Measurements from ENCODE around the gene GDF3. TPM values are rescaled to one million over a fixed set of nuclear protein-coding genes. Genes with fewer than 3 reads are reported as not detected.
A peak's percentile ranks its signal among the peaks of the same experiment; 100 is the strongest.
"Not testable (repeated sequence)": the region's sequence is repeated elsewhere in the genome, so short reads cannot be mapped to it uniquely, and the experiment has no call there.

The GDF3 gene
- polyA plus RNA-seq, 3 donors: 0.47 to 0.49 TPM; not detected in 1

DNA sequence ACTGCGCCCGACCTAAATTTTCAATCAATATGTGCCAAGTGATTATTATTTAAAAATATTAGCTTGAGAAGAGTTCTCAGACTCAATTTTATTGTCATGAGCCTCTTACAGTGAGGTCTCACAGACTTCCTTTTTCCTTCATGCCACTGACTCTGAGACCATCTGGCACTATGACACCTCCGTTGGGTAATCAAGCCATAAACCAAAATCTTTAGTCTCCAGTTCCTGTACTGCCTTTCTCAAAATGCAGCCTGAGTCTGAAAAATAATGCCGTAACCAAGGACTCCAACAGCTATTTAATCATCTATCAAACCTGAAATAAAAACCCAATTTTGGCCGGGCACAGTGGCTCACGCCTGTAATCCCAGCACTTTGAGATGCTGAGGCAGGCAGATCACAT lies 20.1 kb downstream of the GDF3 start:
- DNase-seq: not testable (repeated sequence)

- DNase-seq: no peak
Measured at GRCh38 chr12:7668171-7668570, 27.4 kb downstream of the GDF3 start.

DNA sequence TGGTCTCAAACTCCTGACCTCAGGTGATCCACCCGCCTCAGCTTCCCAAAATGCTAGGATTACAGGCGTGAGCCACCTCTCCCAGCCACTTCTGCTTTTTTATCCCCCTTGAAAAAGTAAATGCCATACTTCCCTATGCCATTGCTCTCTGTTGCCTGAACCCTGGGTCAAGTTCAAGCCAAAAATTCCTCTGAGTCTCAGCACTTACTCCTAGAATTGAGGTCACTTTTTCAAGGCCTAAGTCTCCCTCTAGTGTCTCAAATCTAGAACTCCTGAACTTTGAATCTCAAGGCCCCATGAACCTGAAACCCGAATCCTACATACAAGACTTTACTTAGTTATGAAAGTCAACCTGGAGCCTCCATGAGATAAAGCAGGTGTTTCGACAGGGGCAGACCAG lies 28.4 kb downstream of the GDF3 start:
- no peak for DNase-seq

DNA sequence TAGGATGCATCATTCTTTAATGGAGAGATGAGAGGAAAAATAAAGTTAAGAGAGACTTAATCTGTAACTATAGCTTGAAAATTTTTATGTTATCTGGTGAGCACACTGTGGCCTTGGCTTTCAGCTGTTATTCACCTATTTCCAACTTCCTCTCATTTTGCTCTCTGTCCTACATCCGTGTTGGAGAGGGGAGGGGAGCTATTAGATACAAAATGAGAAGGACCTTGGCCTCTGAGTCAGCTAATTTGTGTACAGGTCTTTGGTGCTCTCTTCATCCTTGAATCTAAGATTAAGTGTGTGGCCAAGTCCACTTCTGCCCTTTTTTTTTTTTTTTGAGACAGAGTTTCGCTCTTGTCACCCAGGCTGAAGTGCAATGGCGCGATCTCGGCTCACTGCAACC lies 29.0 kb downstream of the GDF3 start:
- no peak for DNase-seq

DNA sequence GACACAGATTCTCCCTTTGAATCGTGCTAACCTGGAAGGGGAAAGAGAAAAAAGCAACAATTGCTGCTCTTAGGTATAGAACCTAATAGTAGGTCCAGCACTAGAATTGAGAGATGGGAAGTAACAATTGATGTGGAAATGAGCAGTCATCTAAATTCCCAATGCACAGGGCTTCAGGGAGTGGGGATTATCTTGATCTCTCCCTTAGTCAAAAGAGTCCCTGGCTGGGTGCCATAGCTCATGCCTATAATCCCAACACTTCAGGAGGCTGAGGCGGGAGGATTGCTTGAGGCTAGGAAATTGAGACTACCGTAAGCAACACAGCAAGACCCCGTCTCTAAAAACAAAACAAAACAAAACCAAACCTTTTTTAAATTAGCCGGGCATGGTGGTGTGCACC lies 33.8 kb downstream of the GDF3 start:
- DNase-seq: no peak

DNA sequence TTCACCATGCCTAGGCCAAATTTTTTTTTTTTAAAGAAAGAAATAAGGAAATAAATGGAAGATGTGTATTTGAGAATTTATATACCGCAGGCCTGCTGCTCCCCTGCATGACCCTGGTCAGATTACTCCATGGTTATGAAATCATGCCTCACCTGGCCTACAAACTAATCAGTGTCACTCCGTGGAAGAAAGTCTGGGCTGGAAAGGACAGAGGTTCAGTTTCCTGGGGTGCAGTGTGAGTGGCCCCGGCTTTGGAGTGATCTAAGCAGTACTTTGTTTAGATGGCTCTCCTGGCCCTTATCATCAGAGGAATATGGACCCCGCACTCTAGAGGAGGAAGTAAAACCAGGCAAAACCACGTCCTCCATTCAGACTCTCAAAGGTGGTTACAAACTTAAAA lies 39.5 kb downstream of the GDF3 start:
- no peak for DNase-seq

DNA sequence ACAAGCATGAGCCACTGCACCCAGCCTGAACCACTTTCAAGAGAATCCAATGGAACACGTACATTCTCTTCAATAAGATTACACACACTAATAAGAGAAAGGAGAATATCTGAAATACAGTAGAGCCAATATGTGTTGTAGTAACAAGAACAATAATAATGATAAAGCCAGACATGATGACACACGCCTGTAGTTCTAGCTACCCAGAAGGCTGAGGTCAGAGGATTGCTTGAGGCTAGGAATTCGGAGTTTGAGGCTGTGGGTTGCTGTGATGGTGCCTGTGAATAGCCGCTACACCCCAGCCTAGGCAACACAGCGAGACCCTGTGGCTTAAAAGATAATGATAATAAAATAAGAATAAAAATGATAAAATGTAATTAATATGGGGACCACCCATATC lies 45.5 kb downstream of the GDF3 start:
- no peak for DNase-seq

DNA sequence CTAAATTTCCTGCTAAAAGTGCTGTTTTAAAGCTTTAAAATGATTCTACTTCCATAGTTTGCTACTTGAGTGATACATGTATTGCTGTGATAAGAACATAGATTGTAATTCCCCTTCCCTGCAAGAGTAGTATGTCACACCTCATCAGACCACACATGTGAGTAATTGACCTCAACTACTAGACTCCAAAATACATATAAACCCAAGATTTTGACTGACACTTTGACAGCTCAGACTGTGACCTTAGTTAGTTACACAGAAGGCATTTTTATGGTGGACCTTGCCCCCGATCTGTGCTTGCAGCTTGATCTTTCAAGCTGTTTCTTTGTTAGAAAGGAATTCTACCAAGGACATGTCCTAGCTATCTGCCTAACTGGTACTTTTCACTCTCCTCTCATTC lies 48.5 kb downstream of the GDF3 start:
- no peak for DNase-seq

GRCh38 chr12:7646178-7646475 lies 49.4 kb downstream of the GDF3 start:
- no peak for DNase-seq

DNA sequence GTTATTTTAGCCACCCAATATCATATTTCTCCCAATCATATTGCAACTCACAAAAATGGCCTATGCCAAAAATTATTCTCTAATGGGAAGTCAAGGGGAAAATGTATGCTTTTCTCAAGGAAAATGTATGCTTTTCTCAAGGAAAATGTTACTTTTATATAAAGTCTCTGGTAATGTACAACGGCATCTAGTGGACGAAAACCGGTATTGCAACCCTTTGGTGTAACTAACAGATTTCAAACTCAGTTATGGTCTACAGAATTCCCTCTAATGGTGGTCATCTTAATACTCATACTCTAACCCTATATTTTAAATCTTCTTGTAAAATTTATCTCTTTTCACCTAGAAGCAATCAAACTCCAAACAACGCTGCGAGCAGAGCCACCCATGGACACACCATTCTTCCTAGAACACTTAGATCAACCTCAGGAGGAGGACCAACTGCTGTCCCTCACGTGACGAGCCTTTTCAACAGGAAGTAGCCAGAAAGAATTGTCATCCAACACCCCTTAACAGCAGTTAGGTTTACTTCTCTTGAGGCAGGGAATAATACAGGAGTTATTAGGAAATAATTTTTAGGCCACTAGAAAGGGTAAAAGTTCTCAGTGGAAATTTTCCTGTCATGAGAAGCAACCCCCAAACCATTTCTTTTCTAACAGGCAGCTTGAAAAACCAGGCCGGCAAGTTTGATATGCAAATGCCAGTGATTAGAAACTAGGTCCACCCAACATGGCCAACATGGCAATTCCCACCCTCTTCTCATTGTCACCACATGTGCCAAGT lies 50.0 kb downstream of the GDF3 start:
- DNase-seq: peak; percentile 26

GRCh38 chr12:7642876-7643309 lies 52.7 kb downstream of the GDF3 start:
- no peak for DNase-seq

- DNase-seq: no peak
Measured at GRCh38 chr12:7642287-7642686, 53.3 kb downstream of the GDF3 start.

GRCh38 chr12:7640123-7640995 lies 55.2 kb downstream of the GDF3 start:
- not testable (repeated sequence) for DNase-seq

Other genes with a start within 250 kb of the GDF3 start
- 10 to 100 TPM in 1 of 3 donors, 1 to 10 TPM in 2; 8.4 to 12.6 (median 9.7) TPM for gene CD163, start 192.0 kb downstream of the GDF3 start, polyA plus RNA-seq (ENCODE audit: insufficient read length in 3 of 3)
- gene APOBEC1, start 29.9 kb downstream of the GDF3 start, polyA plus RNA-seq (ENCODE audit: insufficient read length in 3 of 3): not detected
- gene DPPA3, start 15.7 kb upstream of the GDF3 start, polyA plus RNA-seq (ENCODE audit: insufficient read length in 3 of 3): not detected
- gene CLEC4C, start 51.6 kb upstream of the GDF3 start, polyA plus RNA-seq (ENCODE audit: insufficient read length in 3 of 3): not detected
- gene NANOGNB, start 69.4 kb upstream of the GDF3 start, polyA plus RNA-seq (ENCODE audit: insufficient read length in 3 of 3): not detected
- 1 to 10 TPM in 1 of 3 donors, under 1 TPM in 2; 0.09 to 1.3 (median 0.18) TPM for gene NANOG, start 93.6 kb upstream of the GDF3 start, polyA plus RNA-seq (ENCODE audit: insufficient read length in 3 of 3)
- under 1 TPM; 0.25 to 0.99 (median 0.34) TPM for gene SLC2A14, start 177.1 kb upstream of the GDF3 start, polyA plus RNA-seq (ENCODE audit: insufficient read length in 3 of 3)
- gene SLC2A3, start 240.4 kb upstream of the GDF3 start, polyA plus RNA-seq (ENCODE audit: insufficient read length in 3 of 3): 10 to 100 TPM; 13.3 to 20.1 (median 19.7) TPM

Data from renal pelvis (tissue), 4 donors.